ENCODE measurements around the gene FXR1. TPM values are rescaled to one million over a fixed set of nuclear protein-coding genes. Genes with fewer than 3 reads are reported as not detected.

Gene FXR1
- total and polyA plus RNA-seq, 2 of the 4 experiments (the other 2 are of a cell fraction): 110 to 182 TPM

DNA sequence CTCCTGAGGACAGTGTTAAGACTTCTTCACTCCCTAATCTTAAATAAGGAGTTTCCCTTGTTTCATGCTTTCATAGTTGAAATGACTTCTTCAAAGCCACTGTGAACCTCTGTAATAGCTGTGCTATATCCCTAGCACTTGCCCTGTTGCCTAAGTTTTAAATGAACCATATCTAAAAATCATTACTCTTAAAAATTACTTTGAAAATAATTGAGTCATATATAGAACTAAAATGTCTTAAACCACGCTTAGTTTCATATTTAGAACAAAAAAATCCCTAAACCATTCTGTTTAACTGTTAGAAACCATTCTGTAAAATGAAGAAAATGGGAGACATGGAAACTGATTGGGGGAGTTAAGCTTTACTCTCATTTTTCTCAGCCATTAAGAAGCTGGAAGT lies 47.2 kb downstream of the FXR1 start:
- Histone ChIP-seq H3K79me1 (ENCODE audit: low read depth in 1 of 2, low read length in 2 of 2) (peaks cover 2 to 12% of the 10 kb centered on the region in 2 experiments; a peak in 2 of 4 replicates), H3K27me3 (ENCODE audit: control insufficient read depth, insufficient read depth, low read length) (no peaks in the 10 kb centered on the region), H2AK5ac (ENCODE audit: low read depth, low read length) (no peak overlapping the region), H3K4me1 (ENCODE audit: control insufficient read depth, insufficient read depth, low read length) (no peaks in the 10 kb centered on the region), H3K9ac (ENCODE audit: low read depth, low read length) (no peak overlapping the region), H2AK9ac (replicated peaks; ENCODE audit: low read depth, low read length, poor library complexity) (no peak overlapping the region), H3K4me2 (ENCODE audit: low read depth, low read length) (no peak overlapping the region), H4K20me1 (ENCODE audit: insufficient read depth, low read length) (no peaks in the 10 kb centered on the region), H3K9me3 (ENCODE audit: control insufficient read depth, insufficient read depth, low read length) (no peaks in the 10 kb centered on the region), H2BK5ac (ENCODE audit: low read depth, low read length, poor library complexity, severe bottlenecking) (no peak overlapping the region), H3K4ac (ENCODE audit: low read depth, low read length) (no peak overlapping the region), H3K36me3 (ENCODE audit: control insufficient read depth, insufficient read depth, low read length) (peaks cover 26% of the 10 kb centered on the region), H2AFZ (replicated peaks; ENCODE audit: low read length, poor library complexity) (no peak overlapping the region), H3K9me1 (ENCODE audit: insufficient read depth, low read length) (no peaks in the 10 kb centered on the region), H4K91ac (ENCODE audit: insufficient read depth, low read depth, low read length) (no peak overlapping the region), H3K18ac (ENCODE audit: low read depth, low read length) (no peak overlapping the region), H2BK120ac (ENCODE audit: low read depth, low read length) (no peak overlapping the region), H4K8ac (ENCODE audit: low read depth in 2 of 2, low read length in 2 of 2) (no peak overlapping the region), H3K56ac (ENCODE audit: extremely low read depth, insufficient read depth, low read length) (no peak overlapping the region), H3K14ac (replicated peaks; ENCODE audit: low read depth, low read length) (no peak overlapping the region), H4K5ac (ENCODE audit: low read depth, low read length) (no peak overlapping the region), H3K4me3 (ENCODE audit: insufficient read depth, low read depth, low read length) (no peak overlapping the region), H2BK20ac (ENCODE audit: low read depth, low read length) (no peak overlapping the region), H3K23ac (ENCODE audit: low read depth, low read length) (no peak overlapping the region), H3K27ac (ENCODE audit: insufficient read depth, low read length) (no peak overlapping the region), H2BK15ac (ENCODE audit: low read depth, low read length) (no peak overlapping the region)
- ChIA-PET POLR2A (ENCODE audit: unreplicated experiment) (no interaction called here), CTCF (no interaction called here)
- WGBS, 2 experiments (ENCODE audit: extremely low coverage in 2 of 2, insufficient read length in 1 of 2): no CpG with 5 or more reads among the region's 1 CpG
- DNase-seq (no peak), ATAC-seq (ENCODE audit: low read depth) (no peak)
- TF ChIP-seq MXI1 (IDR thresholded peaks at IDR 0.05; ENCODE audit: borderline replicate concordance, low read depth, low read length) (no peak), FOS (IDR thresholded peaks at IDR 0.05; ENCODE audit: low read depth, low read length) (no peak)
- in situ Hi-C loops (cut with MboI; ENCODE audit: low sequenced_read_pairs): loop anchor here (25.0 kb wide), 1 partner anchor 1372 kb away; no protein-coding TSS in a partner anchor
- dilution Hi-C loops (cut with HindIII; ENCODE audit: low sequenced_read_pairs, unreplicated experiment): no loop called here
- BruUV-seq (replicated peaks): no TSS peak
- intact Hi-C loops (cut with micrococcal nuclease): no loop called here
